G401.6 (cell line): ENCODE results near the gene WDR54.

ENCODE experiments used
- FAIRE-seq: peaks from 2 replicates; lab custom pipeline; 2012; peaks lifted over from hg19 to GRCh38; lab: Jason Lieb, UNC

Gene WDR54

GRCh38 chr2:74421221-74421870 is at the start of gene WDR54, which contains the start of gene C2orf81:
Gene WDR54, plus strand, starts transcription at chr2:74421730. Its CDS starts 424 bp downstream, at chr2:74422154.
Gene C2orf81, minus strand, starts transcription at chr2:74421619. Its CDS starts 59 bp downstream, at chr2:74421560.
- FAIRE-seq = no peak

GRCh38 chr2:74372674-74373073 is 48.9 kb upstream of the WDR54 start:
- no peak for FAIRE-seq

- FAIRE-seq = no peak
Measured at GRCh38 chr2:74373221-74373676, 48.3 kb upstream of the WDR54 start.

- no peak for FAIRE-seq
Measured at GRCh38 chr2:74373985-74374384, 47.5 kb upstream of the WDR54 start.

- FAIRE-seq = no peak
Measured at GRCh38 chr2:74374509-74375205, 46.9 kb upstream of the WDR54 start.

- no peak for FAIRE-seq
Measured at GRCh38 chr2:74375838-74376237, 45.7 kb upstream of the WDR54 start.

- no peak for FAIRE-seq
Measured at GRCh38 chr2:74378007-74378406, 43.5 kb upstream of the WDR54 start.

- no peak for FAIRE-seq
Measured at GRCh38 chr2:74379851-74380789, 41.4 kb upstream of the WDR54 start, which contains the start of gene DCTN1. Gene DCTN1, minus strand, starts transcription at chr2:74380311. Its CDS starts 274 bp downstream, at chr2:74380037.

GRCh38 chr2:74381751-74382150 is 39.8 kb upstream of the WDR54 start:
- no peak for FAIRE-seq

GRCh38 chr2:74383254-74383653 is 38.3 kb upstream of the WDR54 start:
- no peak for FAIRE-seq

GRCh38 chr2:74384051-74384450 is 37.5 kb upstream of the WDR54 start:
- no peak for FAIRE-seq

GRCh38 chr2:74385396-74385795 is 36.1 kb upstream of the WDR54 start:
- FAIRE-seq = no peak

GRCh38 chr2:74387346-74387745 is 34.2 kb upstream of the WDR54 start:
- no peak for FAIRE-seq

GRCh38 chr2:74390606-74391005 is 30.9 kb upstream of the WDR54 start:
- no peak for FAIRE-seq

- no peak for FAIRE-seq
Measured at GRCh38 chr2:74391209-74391579, 30.3 kb upstream of the WDR54 start.

GRCh38 chr2:74391580-74392448 is 29.7 kb upstream of the WDR54 start:
- FAIRE-seq = peak; percentile 93

- FAIRE-seq = no peak
Measured at GRCh38 chr2:74392449-74392743, 29.1 kb upstream of the WDR54 start.

- no peak for FAIRE-seq
Measured at GRCh38 chr2:74393525-74393924, 28.0 kb upstream of the WDR54 start.

- FAIRE-seq = no peak
Measured at GRCh38 chr2:74396149-74396548, 25.4 kb upstream of the WDR54 start.

- peak; percentile 84 for FAIRE-seq
Measured at GRCh38 chr2:74399785-74400184, 21.7 kb upstream of the WDR54 start.

GRCh38 chr2:74401891-74402290 is 19.6 kb upstream of the WDR54 start:
- FAIRE-seq = no peak

- FAIRE-seq = no peak
Measured at GRCh38 chr2:74406035-74406434, 15.5 kb upstream of the WDR54 start.
